HCT116 (cell line): ENCODE measurements around the gene CALR3.

ENCODE experiments used
- EZH2phosphoT487 ChIP-seq: fragments of 200-600 bp; IDR thresholded peaks from 2 replicates; pipeline ENCODE4 v1.6.1; 2018; ENCODE audit warnings: antibody characterized with exemption, borderline replicate concordance
- POLR2AphosphoS5 ChIP-seq: IDR thresholded peaks from 2 replicates; pipeline ENCODE4 v1.6.1; 2011; ENCODE audit warnings: mild to moderate bottlenecking, low read depth, low read length, moderate library complexity
- REST ChIP-seq: IDR thresholded peaks from 2 replicates; pipeline ENCODE4 v1.6.1; 2012; ENCODE audit warnings: low read depth
- YY1 ChIP-seq: IDR thresholded peaks from 2 replicates; pipeline ENCODE4 v1.6.1; 2011; ENCODE audit warnings: low read length, low read depth, moderate library complexity, mild to moderate bottlenecking; ENCODE audit not compliant: insufficient replicate concordance; ENCODE audit errors: extremely low read depth

- TF ChIP-seq REST: no peak
- no peak for TF ChIP-seq YY1
- TF ChIP-seq EZH2phosphoT487: no peak
- TF ChIP-seq POLR2AphosphoS5: no peak
These were observed 41.5 kb downstream of the CALR3 start for GRCh38 chr19:16454351-16454918.
